SK-N-SH (cell line): ENCODE measurements around the gene TMPRSS2. TPM values are rescaled to one million over a fixed set of nuclear protein-coding genes. Genes with fewer than 3 reads are reported as not detected.

Source experiments
- CTCF ChIA-PET: fragments of 300-600, 350-600 bp; formaldehyde crosslinking; extraction: SDS; loops from one replicate; lab custom pipeline; 2021; lab: Yijun Ruan, JAX
- POLR2A ChIA-PET: fragments of 350-600 bp; sonication (Branson Sonifier 250); formaldehyde crosslinking; extraction: SDS; loops from one replicate; lab custom pipeline; 2020; ENCODE audit warnings: antibody characterized with exemption, inconsistent platforms; lab: Yijun Ruan, JAX
- DNase-seq: peaks from one replicate; pipeline ENCODE4 v3.0.0; 2012
- H2AFZ ChIP-seq: fragments of 200-600 bp; sonication (generic); 2 replicates; pipeline ENCODE4 v1.8.1; 2016; ENCODE audit warnings: antibody characterized with exemption, mild to moderate bottlenecking, low read depth
- H3F3A ChIP-seq: fragments of 200-600 bp; sonication (generic); replicated peaks from 2 replicates; pipeline ENCODE3; 2016; ENCODE audit warnings: antibody characterized with exemption, mild to moderate bottlenecking; ENCODE audit not compliant: insufficient read depth
- H3K27ac ChIP-seq, 2 experiments: fragments of 200-500 bp in 1 of 2; fragments of 200-600 bp in 1 of 2; sonication (Bioruptor generic) in 1 of 2; sonication (generic), shearing (Covaris generic) in 1 of 2; 2 replicates each; pipeline versions ENCODE4 v1.5.1 to v1.6.1; 2014 to 2016; ENCODE audit warnings: low read depth in 2 of 2, inconsistent platforms in 1 of 2, low read length in 1 of 2, mild to moderate bottlenecking in 1 of 2, mixed read lengths in 1 of 2
- H3K27me3 ChIP-seq: fragments of 200-600 bp; sonication (generic), shearing (Covaris generic); 2 replicates; pipeline ENCODE4 v1.6.1; 2016; ENCODE audit warnings: mixed run types; ENCODE audit not compliant: insufficient read depth
- H3K36me3 ChIP-seq, 2 experiments: fragments of 200-500 bp in 1 of 2; fragments of 200-600 bp in 1 of 2; sonication (Bioruptor generic) in 1 of 2; sonication (generic) in 1 of 2; replicated peaks in 1 of 2; 2 replicates each; pipeline versions ENCODE3 to v1.5.1; 2014 to 2016; ENCODE audit warnings: low read length in 1 of 2, mild to moderate bottlenecking in 1 of 2; ENCODE audit not compliant: insufficient read depth in 2 of 2, control insufficient read depth in 1 of 2
- H3K4me1 ChIP-seq, 2 experiments: fragments of 200-500 bp in 1 of 2; fragments of 200-600 bp in 1 of 2; sonication (Bioruptor generic) in 1 of 2; sonication (generic), shearing (Covaris generic) in 1 of 2; 2 replicates each; pipeline versions ENCODE4 v1.5.1 to v1.6.1; 2014 to 2016; ENCODE audit warnings: low read depth in 1 of 2, low read length in 1 of 2, mixed run types in 1 of 2; ENCODE audit not compliant: insufficient read depth in 2 of 2, control insufficient read depth in 1 of 2
- H3K4me2 ChIP-seq: fragments of 200-600 bp; sonication (generic), shearing (Covaris generic); 2 replicates; pipeline ENCODE4 v1.6.1; 2017; ENCODE audit warnings: mixed run types
- H3K4me3 ChIP-seq, 2 experiments: fragments of 200-500 bp in 1 of 2; fragments of 200-600 bp in 1 of 2; sonication (Bioruptor generic) in 1 of 2; sonication (generic), shearing (Covaris generic) in 1 of 2; 2 replicates each; pipeline versions ENCODE4 v1.5.1 to v1.8.1; 2014 to 2016; ENCODE audit warnings: low read depth in 2 of 2, inconsistent platforms in 1 of 2, low read length in 1 of 2, mild to moderate bottlenecking in 1 of 2, mixed read lengths in 1 of 2, moderate library complexity in 1 of 2
- H3K79me2 ChIP-seq: fragments of 200-600 bp; sonication (generic); 2 replicates; pipeline ENCODE4 v1.8.1; 2017; ENCODE audit warnings: mild to moderate bottlenecking; ENCODE audit not compliant: insufficient read depth
- H3K9ac ChIP-seq: fragments of 200-600 bp; sonication (generic); 2 replicates; pipeline ENCODE4 v1.6.1; 2017; ENCODE audit warnings: mixed run types
- H3K9me2 ChIP-seq: fragments of 200-600 bp; sonication (generic); 2 replicates; pipeline ENCODE4 v1.6.1; 2017; ENCODE audit warnings: mixed run types
- H3K9me3 ChIP-seq: fragments of 200-600 bp; sonication (generic); 2 replicates; pipeline ENCODE4 v1.6.1; 2017; ENCODE audit warnings: mixed run types, mild to moderate bottlenecking, moderate library complexity
- H4K20me1 ChIP-seq: fragments of 200-600 bp; sonication (generic); 2 replicates; pipeline ENCODE4 v1.6.1; 2017; ENCODE audit warnings: mild to moderate bottlenecking, mixed run types; ENCODE audit not compliant: insufficient read depth
- EP300 ChIP-seq, 2 experiments: IDR thresholded peaks; 2 replicates each; pipeline versions ENCODE4 v1.4.0 to v1.6.1; 2012; ENCODE audit warnings: borderline replicate concordance in 1 of 2, low read depth in 1 of 2, low read length in 1 of 2
- FOXJ3 ChIP-seq: sonication (generic); formaldehyde crosslinking; IDR thresholded peaks from 2 replicates; pipeline ENCODE4 v1.5.1; 2020; ENCODE audit warnings: mild to moderate bottlenecking, missing genetic modification reagents
- IRF3 ChIP-seq: fragments of 150-350 bp; IDR thresholded peaks from 2 replicates; pipeline ENCODE4 v1.6.1; 2016; ENCODE audit warnings: mild to moderate bottlenecking, low read depth, low read length
- MEF2A ChIP-seq: IDR thresholded peaks from 2 replicates; pipeline ENCODE4 v1.4.0; 2012; ENCODE audit warnings: low read depth, borderline replicate concordance
- MXI1 ChIP-seq: IDR thresholded peaks from 2 replicates; pipeline ENCODE4 v1.6.1; 2012; ENCODE audit warnings: mild to moderate bottlenecking, low read depth, low read length, improper control_type of control experiment
- NRF1 ChIP-seq: IDR thresholded peaks from 2 replicates; pipeline ENCODE4 v1.6.1; 2012; ENCODE audit warnings: low read depth, mild to moderate bottlenecking, low read length
- RCOR1 ChIP-seq: fragments of 150-350 bp; IDR thresholded peaks from 2 replicates; pipeline ENCODE4 v1.6.1; 2017; ENCODE audit warnings: antibody characterized with exemption, low read length
- REST ChIP-seq: IDR thresholded peaks from 2 replicates; pipeline ENCODE4 v1.6.1; 2012; ENCODE audit warnings: mild to moderate bottlenecking, low read depth, low read length, moderate library complexity
- RFX5 ChIP-seq: IDR thresholded peaks from 2 replicates; pipeline ENCODE4 v1.6.1; 2012; ENCODE audit warnings: mild to moderate bottlenecking, improper control_type of control experiment, low read length
- RXRA ChIP-seq: IDR thresholded peaks from 2 replicates; pipeline ENCODE4 v1.4.0; 2012; ENCODE audit warnings: low read depth, mild to moderate bottlenecking, borderline replicate concordance
- USF1 ChIP-seq: IDR thresholded peaks from 2 replicates; pipeline ENCODE4 v1.4.0; 2012; ENCODE audit warnings: low read depth, borderline replicate concordance
- ZBTB33 ChIP-seq: IDR thresholded peaks from 2 replicates; pipeline ENCODE4 v1.4.0; 2012; ENCODE audit warnings: low read depth, borderline replicate concordance
- WGBS: methylation state at CpG from one replicate; pipeline ENCODE4 v1.1.6; 2017; ENCODE audit warnings: low lambda C conversion rate; 5-methylcytosine and 5-hydroxymethylcytosine counted together
- polyA plus RNA-seq, 3 experiments: library from polyadenylated mRNA; depleted of rRNA; stranded (reverse); fragments of >200 nt; gene quantifications; 2 replicates each; pipeline ENCODE4 v1.2.3, GENCODE V29; 2012

Gene TMPRSS2
- polyA plus RNA-seq, 1 of the 3 experiments (the other 2 are of a cell fraction): not detected

- TF ChIP-seq FOXJ3 (no peak), MEF2A (no peak), RXRA (no peak), RCOR1 (no peak), REST (no peak)
These were observed 54.8 kb downstream of the TMPRSS2 start (continued) for GRCh38 chr21:41453198-41453597.

- POLR2A ChIA-PET: no interaction called here
- Histone ChIP-seq H3K36me3 (no peaks in the 10 kb centered on the region), H3K4me3 (no peak overlapping the region), H3K9me2 (no peaks in the 10 kb centered on the region), H3K79me2 (no peaks in the 10 kb centered on the region), H3F3A (no peaks in the 10 kb centered on the region), H3K27me3 (no peaks in the 10 kb centered on the region), H3K4me1 (no peaks in the 10 kb centered on the region), H3K9ac (no peak overlapping the region), H4K20me1 (no peaks in the 10 kb centered on the region), H3K27ac (no peak overlapping the region), H2AFZ (no peak overlapping the region), H3K9me3 (no peaks in the 10 kb centered on the region), H3K4me2 (no peak overlapping the region)
- WGBS: 65% methylated on average over 16 of the region's 16 CpGs
- DNase-seq: no peak
- no peak for TF ChIP-seq NRF1
- TF ChIP-seq REST: no peak
- no peak for TF ChIP-seq MXI1
- no peak for TF ChIP-seq ZBTB33
- no peak for TF ChIP-seq EP300 (IDR thresholded peaks at IDR 0.05; ENCODE audit: borderline replicate concordance in 1 of 2, low read depth in 1 of 2, low read length in 1 of 2)
- TF ChIP-seq FOXJ3: no peak
- TF ChIP-seq RFX5: no peak
- TF ChIP-seq IRF3: no peak
- TF ChIP-seq RXRA: no peak
- no peak for TF ChIP-seq USF1
- CTCF ChIA-PET: interaction anchor here (0.6 to 2.1 kb wide), 2 partner anchors 168 to 169 kb away, joined by 3 to 17 read pairs; no protein-coding TSS in a partner anchor
These were observed 55.9 kb downstream of the TMPRSS2 start for GRCh38 chr21:41451753-41452676.
